Measurements from ENCODE around the gene ACBD4.

Gene ACBD4

DNA sequence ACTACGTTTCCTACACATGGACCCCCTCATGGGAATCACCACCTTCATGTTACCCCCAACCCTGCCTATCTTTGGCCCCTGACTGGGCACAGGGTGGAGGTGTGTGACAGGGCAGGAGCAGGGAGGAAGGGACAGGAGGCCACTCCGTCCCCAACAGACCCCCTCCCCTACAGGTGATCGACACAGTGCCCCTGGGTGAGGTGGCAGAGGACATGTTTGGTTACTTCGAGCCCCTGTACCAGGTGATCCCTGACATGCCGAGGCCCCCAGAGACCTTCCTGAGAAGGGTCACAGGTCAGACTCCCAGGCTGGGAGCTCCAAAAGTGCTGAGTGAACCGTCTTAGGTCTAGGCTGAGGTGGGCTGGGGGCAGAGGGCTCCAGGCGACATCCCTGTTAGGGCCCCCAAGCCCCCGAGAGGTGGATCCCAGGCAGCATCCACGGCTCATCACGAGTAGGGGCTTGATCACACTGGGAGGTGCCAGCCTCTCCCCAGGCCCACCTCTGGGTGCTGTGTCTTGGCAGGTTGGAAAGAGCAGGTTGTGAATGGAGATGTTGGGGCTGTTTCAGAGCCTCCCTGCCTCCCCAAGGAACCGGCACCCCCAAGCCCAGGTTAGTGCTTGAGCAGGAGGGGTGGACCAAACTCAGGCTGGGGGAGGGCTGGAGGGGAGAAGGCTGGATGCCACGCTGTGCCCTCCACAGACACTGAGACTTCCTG lies 1.5 kb downstream of the ACBD4 start:
- no peak for DNase-seq (ENCODE audit: low read depth)

DNA sequence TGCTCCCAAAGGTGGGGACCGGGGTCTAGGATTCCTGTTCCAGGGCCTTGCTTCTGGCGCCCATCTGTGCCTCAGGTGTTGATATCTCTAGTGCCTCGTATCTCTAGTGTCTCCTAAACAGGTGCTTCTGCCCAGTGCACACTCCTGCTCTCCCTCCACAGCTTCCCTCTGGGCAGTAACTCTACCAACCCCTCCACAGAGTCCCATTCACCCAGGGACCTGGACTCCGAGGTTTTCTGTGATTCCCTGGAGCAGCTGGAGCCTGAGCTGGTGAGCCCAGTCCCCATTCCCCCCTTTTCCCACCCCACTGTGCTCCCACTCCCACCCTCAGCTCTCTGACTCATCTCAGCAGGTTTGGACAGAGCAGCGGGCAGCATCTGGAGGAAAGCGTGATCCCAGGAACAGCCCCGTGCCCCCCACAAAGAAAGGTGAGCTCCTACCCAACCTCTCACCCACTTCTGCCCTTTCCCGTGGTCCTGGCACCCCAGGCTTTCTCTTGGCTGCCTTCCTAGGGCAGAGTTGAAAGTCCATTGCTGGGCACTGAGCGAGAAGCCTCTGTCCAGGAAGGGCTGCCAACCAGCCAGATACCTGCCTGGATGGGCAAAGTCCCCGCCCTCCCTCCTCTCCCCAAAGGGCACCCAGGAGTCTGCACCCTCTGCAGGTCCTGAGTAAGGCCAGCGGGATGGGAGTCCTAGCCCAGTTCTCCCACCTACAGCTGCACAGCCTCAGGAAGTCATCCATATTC lies 2.2 kb downstream of the ACBD4 start:
- DNase-seq (ENCODE audit: low read depth), result no peak

DNA sequence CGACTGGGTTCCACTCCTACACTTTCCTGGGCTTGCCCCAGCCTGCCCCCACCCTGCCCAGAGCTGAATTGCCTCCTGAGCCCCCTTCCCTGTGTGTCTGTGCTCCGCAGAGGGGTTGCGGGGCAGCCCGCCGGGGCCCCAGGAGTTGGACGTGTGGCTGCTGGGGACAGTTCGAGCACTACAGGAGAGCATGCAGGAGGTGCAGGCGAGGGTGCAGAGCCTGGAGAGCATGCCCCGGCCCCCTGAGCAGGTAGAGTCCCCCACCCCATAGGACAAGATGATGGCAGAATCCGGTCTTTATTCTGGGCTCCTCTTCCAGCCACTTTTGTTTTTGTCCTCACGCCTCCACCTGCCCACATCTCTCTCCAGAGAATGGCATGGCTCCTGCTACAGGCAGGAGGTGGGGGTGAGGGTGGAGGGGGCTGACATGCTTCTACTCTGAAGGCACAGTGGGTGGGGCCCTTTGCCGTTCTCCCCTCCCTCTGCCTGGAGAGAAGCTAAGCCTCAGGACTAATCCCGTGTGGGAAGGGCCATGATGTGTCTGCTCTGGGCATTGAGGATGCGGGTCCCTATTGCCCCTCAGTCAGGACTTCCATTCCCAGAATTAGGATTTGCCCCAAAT lies 3.5 kb downstream of the ACBD4 start:
- DNase-seq (ENCODE audit: low read depth), result no peak

GRCh38 chr17:45139533-45139920 lies 4.0 kb downstream of the ACBD4 start:
- DNase-seq (ENCODE audit: low read depth), result no peak

DNA sequence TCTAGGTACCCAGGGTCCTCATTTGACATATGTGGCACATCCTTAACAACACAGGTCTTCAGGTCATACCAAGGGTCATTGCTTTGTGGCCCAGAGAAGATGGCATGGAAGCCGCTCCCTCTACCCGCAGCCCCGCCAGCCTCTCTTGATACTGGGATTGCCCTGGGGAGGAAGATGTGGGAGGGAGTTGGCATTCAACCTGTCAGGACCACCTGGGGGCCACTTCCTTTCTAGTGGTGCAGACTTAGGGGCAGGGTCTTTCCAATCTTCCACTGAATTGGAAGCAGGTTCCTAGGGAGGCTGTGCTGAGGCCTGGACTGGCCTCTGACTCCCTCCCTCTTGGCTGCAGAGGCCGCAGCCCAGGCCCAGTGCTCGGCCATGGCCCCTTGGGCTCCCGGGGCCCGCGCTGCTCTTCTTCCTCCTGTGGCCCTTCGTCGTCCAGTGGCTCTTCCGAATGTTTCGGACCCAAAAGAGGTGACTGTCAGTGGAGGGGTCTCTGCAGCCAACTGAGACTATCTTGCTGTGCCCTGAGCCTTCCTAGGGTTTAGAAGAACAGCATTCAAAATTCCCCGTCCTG lies 7.7 kb downstream of the ACBD4 start:
- DNase-seq (ENCODE audit: low read depth), result no peak

GRCh38 chr17:45143767-45144198 lies 8.3 kb downstream of the ACBD4 start:
- no peak for DNase-seq (ENCODE audit: low read depth)

GRCh38 chr17:45144199-45145034 lies 8.9 kb downstream of the ACBD4 start:
- DNase-seq (ENCODE audit: low read depth), result no peak

DNA sequence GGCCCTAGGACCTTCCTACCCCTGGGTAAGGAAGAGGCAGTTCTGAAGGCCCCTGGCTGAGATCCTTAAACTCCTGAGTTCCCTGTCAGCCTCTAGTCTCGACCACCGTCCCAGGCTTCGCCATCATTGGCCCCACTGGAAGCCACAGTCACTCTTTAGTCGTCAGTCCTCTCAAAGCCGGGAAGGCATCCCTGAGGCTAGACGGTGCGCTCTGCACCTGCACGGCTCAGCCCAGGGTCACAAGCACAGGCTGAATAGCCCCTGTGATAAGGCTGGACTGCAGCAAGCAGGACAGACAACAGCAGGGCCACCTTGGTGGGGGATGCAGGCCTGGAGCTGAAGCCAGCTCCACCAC lies 9.5 kb downstream of the ACBD4 start:
- no peak for DNase-seq (ENCODE audit: low read depth)

- no peak for DNase-seq (ENCODE audit: low read depth)
Observed at GRCh38 chr17:45146166-45146565, 10.7 kb downstream of the ACBD4 start.

- DNase-seq (ENCODE audit: low read depth), result no peak
Observed at GRCh38 chr17:45146592-45146889, 11.1 kb downstream of the ACBD4 start.

DNA sequence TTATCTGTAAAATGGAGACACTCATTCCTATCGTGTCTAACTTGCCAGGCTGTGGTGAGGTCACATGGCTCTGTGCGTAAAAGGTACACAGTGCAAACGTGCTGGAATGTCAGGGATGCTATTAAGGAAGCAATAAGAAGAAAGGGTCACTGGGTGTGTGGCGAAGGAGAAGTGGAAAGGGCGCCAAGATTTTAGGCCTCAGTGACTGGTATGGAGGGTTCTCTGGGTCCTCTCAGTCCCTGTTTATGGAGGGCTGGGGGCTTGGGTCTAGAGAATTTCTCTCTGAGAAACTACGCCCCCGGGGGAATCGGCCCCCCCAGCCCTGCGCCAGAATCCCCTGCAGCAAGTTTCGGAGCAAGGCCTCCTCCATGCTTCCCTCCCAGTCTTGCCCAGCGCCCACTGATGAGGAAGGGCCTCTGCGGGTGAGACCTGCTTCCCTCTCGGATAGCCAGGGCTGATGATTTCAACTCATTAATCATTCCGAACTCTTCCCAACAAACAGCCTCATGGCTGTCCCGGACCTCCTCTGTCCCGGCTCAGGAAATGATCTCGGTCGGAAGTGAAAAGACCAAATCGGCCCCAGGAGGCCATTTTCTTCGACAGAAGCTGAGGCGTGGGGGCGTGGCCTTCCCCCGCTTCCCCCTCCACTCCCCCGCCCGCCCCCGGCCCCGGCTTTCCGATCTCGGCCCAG lies 11.5 kb downstream of the ACBD4 start:
- DNase-seq (ENCODE audit: low read depth), result no peak

GRCh38 chr17:45147581-45148182 lies 12.2 kb downstream of the ACBD4 start:
- peak; percentile 66 for DNase-seq (ENCODE audit: low read depth)

DNA sequence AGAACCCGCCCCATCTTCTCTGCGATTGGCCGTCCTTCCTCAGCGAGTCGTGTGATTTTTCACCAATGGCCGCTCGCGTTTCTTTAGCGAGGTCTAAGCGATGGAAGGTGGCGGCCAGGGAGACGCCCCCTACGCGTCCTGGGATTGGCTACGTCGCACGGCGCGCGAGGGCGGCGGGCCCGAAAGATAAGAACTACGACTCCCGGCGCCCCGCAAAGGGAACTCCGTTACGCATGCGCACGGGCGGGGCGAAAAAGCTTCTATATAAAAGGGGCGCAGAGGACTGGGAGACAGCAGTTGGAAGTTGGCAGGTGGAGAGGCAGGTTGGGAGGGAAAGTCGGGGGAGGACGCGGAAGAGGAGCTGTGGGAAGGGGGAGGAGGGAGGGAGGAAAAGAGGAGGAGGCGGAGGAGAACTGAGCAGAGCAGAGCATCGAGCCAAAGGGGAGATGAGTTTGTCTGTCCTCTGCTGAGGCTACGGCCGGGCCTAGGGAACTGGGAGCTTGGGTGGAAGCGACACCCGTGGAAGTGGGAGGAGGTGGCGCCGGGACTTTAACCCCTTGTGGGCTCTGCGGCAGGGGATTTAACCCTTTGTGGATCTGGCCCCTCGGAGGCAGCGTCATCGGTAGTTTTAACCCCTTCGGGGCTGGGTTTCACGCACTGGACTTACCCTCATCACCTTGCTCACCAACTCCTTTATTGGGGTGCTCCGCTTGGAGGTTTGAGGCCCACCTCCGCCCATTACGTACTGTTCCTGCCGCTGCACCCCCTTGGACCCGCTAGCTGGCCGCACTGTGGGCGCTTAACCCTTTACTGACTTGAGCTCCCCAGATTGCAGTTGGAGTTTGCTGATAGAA lies 12.9 kb downstream of the ACBD4 start, which contains the start of gene HEXIM1:
HEXIM1 (plus strand) TSS at position 293 of the 854 bp plus-strand sequence. CDS start 716 bp downstream, outside the sequence.
- peak; percentile 98 for DNase-seq (ENCODE audit: low read depth)

DNA sequence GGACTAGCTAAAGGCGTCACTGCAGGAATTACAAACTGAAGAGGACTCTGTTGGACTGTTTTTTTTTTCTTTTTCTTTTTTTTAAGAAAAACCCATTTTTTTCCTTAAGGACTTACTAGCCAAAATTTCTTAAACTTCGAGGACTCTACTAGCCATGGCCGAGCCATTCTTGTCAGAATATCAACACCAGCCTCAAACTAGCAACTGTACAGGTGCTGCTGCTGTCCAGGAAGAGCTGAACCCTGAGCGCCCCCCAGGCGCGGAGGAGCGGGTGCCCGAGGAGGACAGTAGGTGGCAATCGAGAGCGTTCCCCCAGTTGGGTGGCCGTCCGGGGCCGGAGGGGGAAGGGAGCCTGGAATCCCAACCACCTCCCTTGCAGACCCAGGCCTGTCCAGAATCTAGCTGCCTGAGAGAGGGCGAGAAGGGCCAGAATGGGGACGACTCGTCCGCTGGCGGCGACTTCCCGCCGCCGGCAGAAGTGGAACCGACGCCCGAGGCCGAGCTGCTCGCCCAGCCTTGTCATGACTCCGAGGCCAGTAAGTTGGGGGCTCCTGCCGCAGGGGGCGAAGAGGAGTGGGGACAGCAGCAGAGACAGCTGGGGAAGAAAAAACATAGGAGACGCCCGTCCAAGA lies 13.7 kb downstream of the ACBD4 start:
- peak; percentile 67 for DNase-seq (ENCODE audit: low read depth)

- DNase-seq (ENCODE audit: low read depth), result no peak
Observed at GRCh38 chr17:45149669-45150664, 14.5 kb downstream of the ACBD4 start.

GRCh38 chr17:45150911-45151809 lies 15.7 kb downstream of the ACBD4 start:
- DNase-seq (ENCODE audit: low read depth), result no peak

DNA sequence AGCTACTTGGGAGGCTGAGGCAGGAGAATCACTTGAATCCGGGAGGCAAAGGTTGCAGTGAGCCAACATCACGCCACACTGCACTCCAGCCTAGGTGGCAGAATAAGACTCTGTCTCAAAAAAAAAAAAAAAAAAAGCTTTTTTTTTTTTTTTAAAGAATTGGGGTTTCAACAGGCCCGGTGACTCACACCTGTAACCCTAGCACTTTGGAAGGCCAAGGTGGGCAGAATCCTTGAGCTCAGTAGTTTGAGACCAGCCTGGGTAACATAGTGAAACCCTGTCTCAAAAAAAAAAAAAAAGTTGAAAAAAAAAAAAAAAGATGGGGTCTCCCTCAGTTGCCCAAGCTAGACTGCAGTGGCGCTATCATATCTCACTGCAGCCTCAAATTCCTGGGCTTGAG lies 19.5 kb downstream of the ACBD4 start:
- no peak for DNase-seq (ENCODE audit: low read depth)
